HCT116 (cell line): ENCODE data around the gene CDH11. TPM values are rescaled to one million over a fixed set of nuclear protein-coding genes. Genes with fewer than 3 reads are reported as not detected.

Experiments
- ATAC-seq: fragments of 200-7000 bp; cut with Tn5 transposase; 2 replicates; pipeline ENCODE4 v1.9.1; 2020; ENCODE audit warnings: mild to moderate bottlenecking, moderate library complexity
- BruUV-seq: library from RNA; stranded (reverse); fragments of 400-500 nt; replicated peaks from 2 replicates; lab custom pipeline; 2021; lab: Mats Ljungman, UMichigan
- CTCF ChIA-PET: fragments of 300-600 bp; sonication (Branson Sonifier 250); formaldehyde crosslinking; loops from one replicate; lab custom pipeline; 2021; ENCODE audit warnings: antibody characterized with exemption; lab: Charles Lee
- POLR2A ChIA-PET: fragments of 300-600, 350-600 bp; sonication (Branson Sonifier 250); formaldehyde crosslinking; loops from one replicate; lab custom pipeline; 2021; ENCODE audit warnings: antibody characterized with exemption; lab: Charles Lee
- RAD21 ChIA-PET, 2 experiments: fragments of 300-600 bp; sonication (Branson Sonifier 250); formaldehyde crosslinking; loops; one replicate each; lab custom pipeline; 2023; ENCODE audit warnings: low total read pairs in 2 of 2; ENCODE audit not compliant: uncharacterized antibody in 2 of 2, unreplicated experiment in 2 of 2, low non-redundant PET in 1 of 2; lab: Charles Lee
- DNase-seq: peaks from one replicate; pipeline ENCODE4 v3.0.0-alpha.2; 2010; ENCODE audit warnings: low read depth, low spot score
- H2AFZ ChIP-seq: fragments of 200-600 bp; shearing (Covaris generic), sonication (generic); 2 replicates; pipeline ENCODE4 v1.6.1; 2017; ENCODE audit warnings: low read depth, mixed run types, mixed read lengths, antibody characterized with exemption, low read length; ENCODE audit not compliant: poor library complexity, severe bottlenecking
- H3K27ac ChIP-seq: 2 replicates; pipeline ENCODE4 v1.5.1; 2012; ENCODE audit warnings: low read depth, low read length
- H3K27me3 ChIP-seq: fragments of 200-600 bp; sonication (generic); 2 replicates; pipeline ENCODE4 v1.6.1; 2016; ENCODE audit warnings: mixed run types, low read length, mixed read lengths; ENCODE audit not compliant: insufficient read depth
- H3K36me3 ChIP-seq, 2 experiments: fragments of 200-500 bp in 1 of 2; fragments of 200-600 bp in 1 of 2; sonication (Bioruptor generic) in 1 of 2; sonication (generic) in 1 of 2; 2 replicates each; pipeline versions ENCODE4 v1.5.1 to v1.6.1; 2014 to 2016; ENCODE audit warnings: low read length in 2 of 2, inconsistent platforms in 1 of 2, mixed read lengths in 1 of 2, mixed run types in 1 of 2; ENCODE audit not compliant: insufficient read depth in 2 of 2, control insufficient read depth in 1 of 2
- H3K4me1 ChIP-seq, 2 experiments: fragments of 200-600 bp in 1 of 2; sonication (generic) in 1 of 2; 2 replicates each; pipeline versions ENCODE4 v1.5.1 to v1.6.1; 2012 to 2017; ENCODE audit warnings: low read length in 2 of 2, inconsistent platforms in 1 of 2, mild to moderate bottlenecking in 1 of 2, mixed read lengths in 1 of 2, mixed run types in 1 of 2, moderate library complexity in 1 of 2; ENCODE audit not compliant: insufficient read depth in 2 of 2, control insufficient read depth in 1 of 2
- H3K4me2 ChIP-seq: fragments of 200-600 bp; sonication (generic); 2 replicates; pipeline ENCODE4 v1.6.1; 2017; ENCODE audit warnings: mixed run types, low read length, mixed read lengths
- H3K4me3 ChIP-seq, 2 experiments: fragments of 200-600 bp in 1 of 2; sonication (generic) in 1 of 2; replicated peaks in 1 of 2; 2 replicates each; pipeline ENCODE4 v1.5.1; 2011 to 2016; ENCODE audit warnings: low read length in 2 of 2, control low read depth in 1 of 2, low read depth in 1 of 2, mild to moderate bottlenecking in 1 of 2, mixed read lengths in 1 of 2, mixed run types in 1 of 2
- H3K79me2 ChIP-seq: fragments of 200-600 bp; sonication (generic); 2 replicates; pipeline ENCODE4 v1.6.1; 2017; ENCODE audit warnings: mild to moderate bottlenecking, mixed run types, low read length, moderate library complexity, mixed read lengths; ENCODE audit not compliant: insufficient read depth
- H3K9ac ChIP-seq: fragments of 200-600 bp; sonication (generic); 2 replicates; pipeline ENCODE4 v1.6.1; 2016; ENCODE audit warnings: low read length, mixed read lengths
- H3K9me2 ChIP-seq: fragments of 200-600 bp; sonication (generic), shearing (Covaris generic); 2 replicates; pipeline ENCODE4 v1.6.1; 2017; ENCODE audit warnings: mixed run types, mild to moderate bottlenecking, moderate library complexity; ENCODE audit not compliant: insufficient read depth
- H3K9me3 ChIP-seq, 2 experiments: fragments of 200-500 bp in 1 of 2; fragments of 200-600 bp in 1 of 2; sonication (Bioruptor generic) in 1 of 2; sonication (generic) in 1 of 2; 2 replicates each; pipeline ENCODE4 v1.6.1; 2014 to 2017; ENCODE audit warnings: low read length in 2 of 2, mixed read lengths in 2 of 2, inconsistent platforms in 1 of 2, low read depth in 1 of 2, mild to moderate bottlenecking in 1 of 2, mixed run types in 1 of 2, moderate library complexity in 1 of 2; ENCODE audit not compliant: control insufficient read depth in 1 of 2, insufficient read depth in 1 of 2
- H4K20me1 ChIP-seq: fragments of 200-600 bp; sonication (generic), shearing (Covaris generic); 2 replicates; pipeline ENCODE4 v1.6.1; 2017; ENCODE audit warnings: mixed run types, mild to moderate bottlenecking, moderate library complexity; ENCODE audit not compliant: insufficient read depth
- ATF3 ChIP-seq: IDR thresholded peaks from 2 replicates; pipeline ENCODE4 v1.6.1; 2012
- CBX3 ChIP-seq: IDR thresholded peaks from 2 replicates; pipeline ENCODE4 v1.6.1; 2012; ENCODE audit warnings: low read depth
- ELF1 ChIP-seq: IDR thresholded peaks from 2 replicates; pipeline ENCODE4 v1.6.1; 2012; ENCODE audit warnings: low read depth, borderline replicate concordance
- EZH2 ChIP-seq: fragments of 200-600 bp; sonication (generic); IDR thresholded peaks from 2 replicates; pipeline ENCODE4 v1.6.1; 2017; ENCODE audit warnings: antibody characterized with exemption, mixed run types
- EZH2phosphoT487 ChIP-seq: fragments of 200-600 bp; IDR thresholded peaks from 2 replicates; pipeline ENCODE4 v1.6.1; 2018; ENCODE audit warnings: antibody characterized with exemption, borderline replicate concordance
- FOSL1 ChIP-seq: IDR thresholded peaks from 2 replicates; pipeline ENCODE4 v1.6.1; 2012; ENCODE audit warnings: low read depth
- JUND ChIP-seq: IDR thresholded peaks from 2 replicates; pipeline ENCODE4 v1.6.1; 2012
- MAX ChIP-seq: IDR thresholded peaks from 2 replicates; pipeline ENCODE4 v1.6.1; 2012
- RAD21 ChIP-seq: IDR thresholded peaks from 2 replicates; pipeline ENCODE4 v1.6.1; 2012; ENCODE audit warnings: low read depth, mild to moderate bottlenecking
- SIN3A ChIP-seq: IDR thresholded peaks from 2 replicates; pipeline ENCODE4 v1.6.1; 2012; ENCODE audit warnings: low read depth
- SRF ChIP-seq: IDR thresholded peaks from 2 replicates; pipeline ENCODE4 v1.6.1; 2012; ENCODE audit warnings: low read depth
- YY1 ChIP-seq: IDR thresholded peaks from 2 replicates; pipeline ENCODE4 v1.6.1; 2011; ENCODE audit warnings: low read length, low read depth, moderate library complexity, mild to moderate bottlenecking; ENCODE audit not compliant: insufficient replicate concordance; ENCODE audit errors: extremely low read depth
- ZBTB33 ChIP-seq: IDR thresholded peaks from 2 replicates; pipeline ENCODE4 v1.6.1; 2011; ENCODE audit warnings: mild to moderate bottlenecking, low read length, moderate library complexity; ENCODE audit not compliant: insufficient replicate concordance; ENCODE audit errors: extremely low read depth
- intact Hi-C: fragments of 100-400 bp; cut with micrococcal nuclease; formaldehyde crosslinking; loops from 2 replicates; pipeline ENCODE4 v1.10.0; 2022
- total RNA-seq: library from RNA; stranded (reverse); gene quantifications from one replicate; pipeline ENCODE4 v1.2.1, GENCODE V29; 2021; ENCODE audit not compliant: unreplicated experiment

The CDH11 gene
- total RNA-seq, 1 experiment from 2014 or later: 0.52 TPM

- POLR2A ChIA-PET: no interaction called here
- Histone ChIP-seq H3K9me2 (no peaks in the 10 kb centered on the region), H3K79me2 (no peaks in the 10 kb centered on the region), H3K27me3 (no peaks in the 10 kb centered on the region), H3K36me3 (no peaks in the 10 kb centered on the region), H3K4me1 (no peaks in the 10 kb centered on the region), H3K9ac (no peak overlapping the region), H3K9me3 (peaks cover 3 to 21% of the 10 kb centered on the region in 2 experiments; a peak in 2 of 4 replicates), H3K4me3 (no peak overlapping the region), H2AFZ (no peak overlapping the region), H3K4me2 (no peak overlapping the region)
- CTCF ChIA-PET: no interaction called here
- no peak for DNase-seq
- RAD21 ChIA-PET: no interaction called here
- no TSS peak for BruUV-seq
- no peak for ATAC-seq
- intact Hi-C loops: no loop called here
- TF ChIP-seq RAD21: no peak
- no peak for TF ChIP-seq CBX3
- no peak for TF ChIP-seq SIN3A
- no peak for TF ChIP-seq YY1
- no peak for TF ChIP-seq EZH2phosphoT487
- TF ChIP-seq ELF1: no peak
- no peak for TF ChIP-seq MAX
- no peak for TF ChIP-seq EZH2
- no peak for TF ChIP-seq SRF
- no peak for TF ChIP-seq JUND
- no peak for TF ChIP-seq FOSL1
- TF ChIP-seq ATF3: no peak
- no peak for TF ChIP-seq ZBTB33
- TF ChIP-seq, all 23 proteins: peak for 0
- Histone ChIP-seq H4K20me1 (no peaks in the 10 kb centered on the region), H3K27ac (no peak overlapping the region)
Observed at GRCh38 chr16:65010125-65010524, 111.7 kb downstream of the CDH11 start.
